Naive B cell (primary cell): ENCODE measurements around the gene KRT35. TPM values are rescaled to one million over a fixed set of nuclear protein-coding genes. Genes with fewer than 3 reads are reported as not detected.
A peak's percentile ranks its signal among the peaks of the same experiment; 100 is the strongest.
"Not testable (repeated sequence)": the region's sequence is repeated elsewhere in the genome, so short reads cannot be mapped to it uniquely, and the experiment has no call there.

Source experiments
- ATAC-seq, 2 donors: fragments of 150-1000 bp; cut with Tn5 transposase; 2 replicates each; pipeline ENCODE4 v1.10.0; 2021; ENCODE audit warnings: low read depth in 2 of 2, mild to moderate bottlenecking in 2 of 2, moderate library complexity in 2 of 2
- DNase-seq: peaks from one replicate; pipeline ENCODE4 v3.0.0; 2022
- H3K27ac Mint-ChIP-seq, 6 donors: one replicate each; pipeline ENCODE4 v1.8.0; 2020 to 2022; ENCODE audit warnings: mild to moderate bottlenecking in 6 of 6, mixed read lengths in 6 of 6, moderate library complexity in 5 of 6, inconsistent platforms in 2 of 6
- H3K27me3 Mint-ChIP-seq, 3 donors: one replicate each; pipeline ENCODE4 v1.8.0; 2021 to 2022; ENCODE audit warnings: mixed read lengths in 3 of 3, mild to moderate bottlenecking in 1 of 3
- H3K36me3 Mint-ChIP-seq, 2 donors: one replicate each; pipeline ENCODE4 v1.8.0; 2020 to 2022; ENCODE audit warnings: mixed read lengths in 2 of 2, inconsistent platforms in 1 of 2, mild to moderate bottlenecking in 1 of 2
- H3K4me1 Mint-ChIP-seq, 3 donors: one replicate each; pipeline ENCODE4 v1.8.0; 2020 to 2022; ENCODE audit warnings: mixed read lengths in 3 of 3, inconsistent platforms in 1 of 3, mild to moderate bottlenecking in 1 of 3, moderate library complexity in 1 of 3
- H3K4me3 Mint-ChIP-seq, 8 donors: one replicate each; pipeline ENCODE4 v1.8.0; 2020 to 2022; ENCODE audit warnings: mild to moderate bottlenecking in 8 of 8, mixed read lengths in 8 of 8, moderate library complexity in 8 of 8, inconsistent platforms in 2 of 8
- H3K9me3 Mint-ChIP-seq, 7 donors: one replicate each; pipeline ENCODE4 v1.8.0; 2020 to 2022; ENCODE audit warnings: mixed read lengths in 7 of 7, mild to moderate bottlenecking in 5 of 7, inconsistent platforms in 2 of 7, moderate library complexity in 1 of 7
- polyA plus RNA-seq, 6 donors: library from polyadenylated mRNA; unstranded; fragments of 300-500 nt; fragmentation: Illumina TruSeq; gene quantifications; one replicate each; pipeline ENCODE4 v1.2.3, GENCODE V29; 2021; ENCODE audit warnings: low read depth in 6 of 6

Gene KRT35
- polyA plus RNA-seq, 6 donors from 2014 or later: not detected

DNA sequence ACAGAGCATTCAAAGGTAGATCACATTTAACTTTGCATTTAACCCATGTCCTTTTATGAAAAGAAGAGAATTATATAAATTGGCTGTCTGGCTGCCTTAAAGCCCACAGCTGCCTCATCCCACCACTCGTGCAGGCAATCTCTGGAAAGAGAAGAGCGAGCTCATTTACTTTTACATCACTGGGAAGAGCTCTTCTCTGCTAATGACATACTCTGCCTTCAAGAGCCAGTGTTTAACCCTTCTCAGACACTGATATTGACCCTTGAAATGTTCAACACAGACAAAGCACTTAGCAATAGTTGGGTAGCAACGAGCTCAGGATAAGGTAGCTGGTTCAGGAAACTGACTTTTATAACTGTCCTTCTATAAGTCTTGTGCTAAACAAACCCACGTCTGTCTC is 46.9 kb downstream of the KRT35 start:
- DNase-seq (no peak), ATAC-seq (no peak)
- Mint-ChIP-seq H3K36me3 (no peaks in the 10 kb centered on the region), H3K4me1 (no peaks in the 10 kb centered on the region), H3K27ac (no peak overlapping the region), H3K27me3 (peaks cover 11 to 52% (median 32%) of the 10 kb centered on the region in 3 donors), H3K9me3 (no peaks in the 10 kb centered on the region), H3K4me3 (no peak overlapping the region)

- Mint-ChIP-seq H3K27me3 (peaks cover 11 to 56% (median 36%) of the 10 kb centered on the region in 3 donors), H3K4me3 (no peak overlapping the region), H3K9me3 (no peaks in the 10 kb centered on the region), H3K27ac (no peak overlapping the region), H3K4me1 (no peaks in the 10 kb centered on the region), H3K36me3 (no peaks in the 10 kb centered on the region)
- ATAC-seq (no peak), DNase-seq (no peak)
Measured at GRCh38 chr17:41433586-41433985, 47.4 kb downstream of the KRT35 start.

DNA sequence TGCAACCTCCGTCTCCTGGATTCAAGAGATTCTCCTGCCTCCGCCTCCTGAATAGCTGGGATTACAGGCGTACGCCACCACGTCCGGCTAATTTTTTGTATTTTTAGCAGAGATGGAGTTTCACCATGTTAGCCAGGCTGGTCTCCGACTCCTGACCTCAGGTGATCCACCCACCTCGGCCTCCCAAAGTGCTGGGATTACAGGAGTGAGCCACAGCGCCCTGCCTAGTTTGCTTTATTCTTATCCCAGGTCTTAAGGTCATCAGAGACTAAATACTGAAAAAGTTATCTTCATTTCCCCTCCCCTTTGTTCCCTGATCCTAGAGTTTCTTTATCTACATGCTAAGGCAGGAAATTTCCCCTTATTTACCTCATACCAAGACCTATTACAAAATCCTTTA is 50.6 kb downstream of the KRT35 start:
- peaks cover 4 to 60% (median 31%) of the 10 kb centered on the region in 3 donors for H3K27me3 Mint-ChIP-seq
- H3K9me3 Mint-ChIP-seq, H3K4me3 Mint-ChIP-seq, H3K36me3 Mint-ChIP-seq, ATAC-seq, H3K4me1 Mint-ChIP-seq, DNase-seq, H3K27ac Mint-ChIP-seq: not testable (repeated sequence)

- Mint-ChIP-seq H3K4me1 (no peaks in the 10 kb centered on the region), H3K4me3 (no peak overlapping the region), H3K27me3 (peaks cover 9 to 58% (median 31%) of the 10 kb centered on the region in 3 donors), H3K36me3 (no peaks in the 10 kb centered on the region), H3K9me3 (no peaks in the 10 kb centered on the region), H3K27ac (peak overlapping the region in 1 of 6 donors; percentile 12)
- DNase-seq: no peak
- no peak for ATAC-seq
Measured at GRCh38 chr17:41429667-41430066, 51.3 kb downstream of the KRT35 start.

GRCh38 chr17:41428591-41429291 is 52.2 kb downstream of the KRT35 start:
- Mint-ChIP-seq H3K9me3 (peaks cover 0 to 2% (median 0%) of the 10 kb centered on the region in 7 donors), H3K36me3 (no peaks in the 10 kb centered on the region), H3K4me3 (no peak overlapping the region), H3K27ac (no peak overlapping the region), H3K4me1 (no peaks in the 10 kb centered on the region), H3K27me3 (peaks cover 9 to 59% (median 31%) of the 10 kb centered on the region in 3 donors)
- DNase-seq (no peak), ATAC-seq (no peak)

Other genes starting within 250 kb of the KRT35 start
- not detected for gene KRTAP9-3, start 248.7 kb downstream of the KRT35 start, polyA plus RNA-seq
- not detected for gene KRTAP9-8, start 243.2 kb downstream of the KRT35 start, polyA plus RNA-seq
- gene KRTAP9-4, start 231.5 kb downstream of the KRT35 start, polyA plus RNA-seq: not detected
- gene KRTAP9-9, start 225.8 kb downstream of the KRT35 start, polyA plus RNA-seq: not detected
- not detected for gene KRTAP9-6, start 215.8 kb downstream of the KRT35 start, polyA plus RNA-seq
- gene KRTAP9-7, start 205.5 kb downstream of the KRT35 start, polyA plus RNA-seq: not detected
- gene KRTAP29-1, start 178.3 kb downstream of the KRT35 start, polyA plus RNA-seq: not detected
- gene KRTAP16-1, start 171.8 kb downstream of the KRT35 start, polyA plus RNA-seq: 1 to 10 TPM in 1 of 6 donors, under 1 TPM in 3, not detected in 2; 0.38 to 2.0 (median 0.55) TPM
- gene KRTAP17-1, start 165.4 kb downstream of the KRT35 start, polyA plus RNA-seq: not detected
- gene KRT33A, start 130.3 kb downstream of the KRT35 start, polyA plus RNA-seq: not detected
- gene KRT33B, start 111.3 kb downstream of the KRT35 start, polyA plus RNA-seq: not detected
- not detected for gene KRT34, start 98.8 kb downstream of the KRT35 start, polyA plus RNA-seq
- gene KRT31, start 83.5 kb downstream of the KRT35 start, polyA plus RNA-seq: not detected
- gene KRT37, start 56.6 kb downstream of the KRT35 start, polyA plus RNA-seq: not detected
- not detected for gene KRT38, start 40.2 kb downstream of the KRT35 start, polyA plus RNA-seq
- gene KRT32, start 13.8 kb downstream of the KRT35 start, polyA plus RNA-seq: not detected
- not detected for gene KRT36, start 8.8 kb upstream of the KRT35 start, polyA plus RNA-seq
- gene KRT13, start 24.5 kb upstream of the KRT35 start, polyA plus RNA-seq: not detected
- gene KRT15, start 37.7 kb upstream of the KRT35 start, polyA plus RNA-seq: not detected
- gene KRT19, start 47.2 kb upstream of the KRT35 start, polyA plus RNA-seq: not detected
- not detected for gene KRT9, start 90.9 kb upstream of the KRT35 start, polyA plus RNA-seq
- gene KRT14, start 105.7 kb upstream of the KRT35 start, polyA plus RNA-seq: not detected
- gene KRT16, start 131.6 kb upstream of the KRT35 start, polyA plus RNA-seq: not detected
- not detected for gene KRT17, start 143.4 kb upstream of the KRT35 start, polyA plus RNA-seq
- gene EIF1, start 207.7 kb upstream of the KRT35 start, polyA plus RNA-seq: 1,000 to 10,000 TPM; 1,122 to 1,685 (median 1,504) TPM
- gene GAST, start 231.2 kb upstream of the KRT35 start, polyA plus RNA-seq: not detected